Activated CD8-positive, alpha-beta memory T cell treated with anti-CD3 and anti-CD28 coated beads, Interleukin-2, amount 10 ng/mL, durations not matched to agents 7 days and 5 days (primary cell): Measurements from ENCODE around the gene SH3BGRL3. TPM values are rescaled to one million over a fixed set of nuclear protein-coding genes. Genes with fewer than 3 reads are reported as not detected.
A peak's percentile ranks its signal among the peaks of the same experiment; 100 is the strongest.

Source experiments
- ATAC-seq: fragments of 150-1000 bp; cut with Tn5 transposase; one replicate; pipeline ENCODE4 v1.10.0; 2021; ENCODE audit warnings: moderate library complexity
- CTCF ChIA-PET: fragments of 350-600 bp; sonication (Branson Sonifier 250); formaldehyde crosslinking; loops from one replicate; lab custom pipeline; 2021; ENCODE audit warnings: antibody characterized with exemption; lab: Charles Lee
- DNase-seq: peaks from one replicate; pipeline ENCODE4 v3.0.0-alpha.2; 2020
- H3K27ac Mint-ChIP-seq: one replicate; pipeline ENCODE4 v1.8.0; 2021; ENCODE audit warnings: mild to moderate bottlenecking, mixed read lengths
- H3K27me3 Mint-ChIP-seq: one replicate; pipeline ENCODE4 v1.8.0; 2021; ENCODE audit warnings: mixed read lengths
- H3K36me3 Mint-ChIP-seq: one replicate; pipeline ENCODE4 v1.8.0; 2021; ENCODE audit warnings: mild to moderate bottlenecking, mixed read lengths
- H3K4me1 Mint-ChIP-seq: one replicate; pipeline ENCODE4 v1.8.0; 2021; ENCODE audit warnings: mixed read lengths
- H3K4me3 Mint-ChIP-seq: one replicate; pipeline ENCODE4 v1.8.0; 2021; ENCODE audit warnings: mild to moderate bottlenecking, moderate library complexity, mixed read lengths
- H3K9me3 Mint-ChIP-seq: one replicate; pipeline ENCODE4 v1.8.0; 2022; ENCODE audit warnings: low read depth, mixed read lengths
- total RNA-seq, 2 experiments: library from RNA; stranded (reverse); gene quantifications; one replicate each; pipeline ENCODE4 v1.2.3, GENCODE V29; 2021

Gene SH3BGRL3
- total RNA-seq, 2 experiments from 2014 or later, result 562 to 632 TPM

GRCh38 chr1:26263212-26263611 is 16.7 kb upstream of the SH3BGRL3 start:
- H3K27ac Mint-ChIP-seq, result no peak overlapping the region
- peaks cover 74% of the 10 kb centered on the region for H3K36me3 Mint-ChIP-seq
- no peak overlapping the region for H3K4me3 Mint-ChIP-seq
- peaks cover under 1% of the 10 kb centered on the region for H3K9me3 Mint-ChIP-seq
- no peaks in the 10 kb centered on the region for H3K27me3 Mint-ChIP-seq
- H3K4me1 Mint-ChIP-seq, result peaks cover 2% of the 10 kb centered on the region
- CTCF ChIA-PET, result interaction anchor here (1.0 to 4.0 kb wide), 4 partner anchors 12 to 154 kb away, joined by 3 to 21 read pairs (median 4); no protein-coding TSS in a partner anchor
- no peak for DNase-seq
- no peak for ATAC-seq

- CTCF ChIA-PET, result interaction anchor here (1.4 to 4.0 kb wide), 3 partner anchors 10 to 32 kb away, joined by 5 to 21 read pairs (median 6); partner anchors contain the start of gene CEP85
- H3K4me1 Mint-ChIP-seq, result peaks cover 2% of the 10 kb centered on the region
- DNase-seq (no peak), ATAC-seq (no peak)
- H3K9me3 Mint-ChIP-seq, result peaks cover 8% of the 10 kb centered on the region
- H3K36me3 Mint-ChIP-seq, result peaks cover 78% of the 10 kb centered on the region
- no peaks in the 10 kb centered on the region for H3K27me3 Mint-ChIP-seq
- H3K4me3 Mint-ChIP-seq, result no peak overlapping the region
- no peak overlapping the region for H3K27ac Mint-ChIP-seq
Observed at GRCh38 chr1:26265405-26265804, 14.5 kb upstream of the SH3BGRL3 start.

GRCh38 chr1:26268290-26269197 is 11.3 kb upstream of the SH3BGRL3 start:
- ATAC-seq, result no peak
- H3K4me3 Mint-ChIP-seq, result no peak overlapping the region
- CTCF ChIA-PET, result interaction anchor here (0.6 to 1.1 kb wide), 6 partner anchors 12 to 148 kb away, joined by 3 to 4 read pairs (median 3); partner anchors contain the start of gene CEP85
- peaks cover 8% of the 10 kb centered on the region for H3K9me3 Mint-ChIP-seq
- H3K27ac Mint-ChIP-seq, result no peak overlapping the region
- DNase-seq, result no peak
- peaks cover 76% of the 10 kb centered on the region for H3K36me3 Mint-ChIP-seq
- peaks cover 2% of the 10 kb centered on the region for H3K4me1 Mint-ChIP-seq
- no peaks in the 10 kb centered on the region for H3K27me3 Mint-ChIP-seq

GRCh38 chr1:26269198-26269550 is 10.7 kb upstream of the SH3BGRL3 start:
- peaks cover 8% of the 10 kb centered on the region for H3K9me3 Mint-ChIP-seq
- H3K27me3 Mint-ChIP-seq, result no peaks in the 10 kb centered on the region
- peaks cover 71% of the 10 kb centered on the region for H3K36me3 Mint-ChIP-seq
- ATAC-seq, result no peak
- no peak overlapping the region for H3K27ac Mint-ChIP-seq
- no peak overlapping the region for H3K4me3 Mint-ChIP-seq
- CTCF ChIA-PET, result interaction anchor here (1.0 to 1.2 kb wide), 5 partner anchors 10 to 95 kb away, joined by 3 to 4 read pairs (median 3); no protein-coding TSS in a partner anchor
- DNase-seq, result no peak
- H3K4me1 Mint-ChIP-seq, result peaks cover 4% of the 10 kb centered on the region

- ATAC-seq, result no peak
- peaks cover 53% of the 10 kb centered on the region for H3K4me1 Mint-ChIP-seq
- peaks cover 54% of the 10 kb centered on the region for H3K36me3 Mint-ChIP-seq
Observed at GRCh38 chr1:26274801-26275425, 5.0 kb upstream of the SH3BGRL3 start.

GRCh38 chr1:26275580-26276431 is 4.1 kb upstream of the SH3BGRL3 start:
- peaks cover 52% of the 10 kb centered on the region for H3K36me3 Mint-ChIP-seq
- peak overlapping the region; percentile 94 for H3K27ac Mint-ChIP-seq
- no peaks in the 10 kb centered on the region for H3K9me3 Mint-ChIP-seq
- CTCF ChIA-PET, result interaction anchor here (0.7 to 21.9 kb wide), 36 partner anchors 11 to 196 kb away, joined by 3 to 1010 read pairs (median 5); partner anchors contain the start of genes C1orf232, CD52, CEP85 and DHDDS
- ATAC-seq (peak; percentile 66), DNase-seq (peak; percentile 84)
- H3K27me3 Mint-ChIP-seq, result no peaks in the 10 kb centered on the region
- peaks cover 53% of the 10 kb centered on the region for H3K4me1 Mint-ChIP-seq
- peak overlapping the region; percentile 39 for H3K4me3 Mint-ChIP-seq

More at GRCh38 chr1:26274801-26275425, 5.0 kb upstream of the SH3BGRL3 start:
- Mint-ChIP-seq H3K9me3 (no peaks in the 10 kb centered on the region), H3K27me3 (no peaks in the 10 kb centered on the region), H3K4me3 (no peak overlapping the region), H3K27ac (peak overlapping the region; percentile 62)
- no peak for DNase-seq
- CTCF ChIA-PET, result interaction anchor here (0.7 to 21.9 kb wide), 30 partner anchors 10 to 197 kb away, joined by 3 to 1010 read pairs (median 5); partner anchors contain the start of genes C1orf232, CD52, CEP85 and DHDDS

- Mint-ChIP-seq H3K27ac (peak overlapping the region; percentile 94), H3K36me3 (peaks cover 54% of the 10 kb centered on the region), H3K4me1 (peaks cover 58% of the 10 kb centered on the region), H3K4me3 (peak overlapping the region; percentile 39), H3K9me3 (no peaks in the 10 kb centered on the region), H3K27me3 (no peaks in the 10 kb centered on the region)
- CTCF ChIA-PET, result interaction anchor here (0.7 to 21.9 kb wide), 29 partner anchors 11 to 156 kb away, joined by 3 to 1010 read pairs (median 5); partner anchors contain the start of genes C1orf232, CD52, CEP85 and DHDDS
- DNase-seq (no peak), ATAC-seq (no peak)
Observed at GRCh38 chr1:26276432-26276838, 3.5 kb upstream of the SH3BGRL3 start.

GRCh38 chr1:26277261-26277661 is 2.6 kb upstream of the SH3BGRL3 start:
- H3K4me3 Mint-ChIP-seq, result no peak overlapping the region

GRCh38 chr1:26277719-26278118 is 2.2 kb upstream of the SH3BGRL3 start:
- DNase-seq, result no peak
- peaks cover 59% of the 10 kb centered on the region for H3K36me3 Mint-ChIP-seq
- CTCF ChIA-PET, result interaction anchor here (0.8 to 21.9 kb wide), 13 partner anchors 10 to 139 kb away, joined by 3 to 1010 read pairs (median 8); partner anchors contain the start of genes CD52, CEP85, UBXN11 and ZNF593
- H3K4me3 Mint-ChIP-seq, result no peak overlapping the region
- H3K4me1 Mint-ChIP-seq, result peaks cover 71% of the 10 kb centered on the region
- no peaks in the 10 kb centered on the region for H3K9me3 Mint-ChIP-seq
- ATAC-seq, result no peak
- H3K27ac Mint-ChIP-seq, result peak overlapping the region; percentile 86
- no peaks in the 10 kb centered on the region for H3K27me3 Mint-ChIP-seq

More at GRCh38 chr1:26277261-26277661, 2.6 kb upstream of the SH3BGRL3 start:
- Mint-ChIP-seq H3K27me3 (no peaks in the 10 kb centered on the region), H3K36me3 (peaks cover 56% of the 10 kb centered on the region), H3K27ac (peak overlapping the region; percentile 94), H3K4me1 (peaks cover 67% of the 10 kb centered on the region), H3K9me3 (no peaks in the 10 kb centered on the region)
- ATAC-seq (no peak), DNase-seq (no peak)
- CTCF ChIA-PET, result interaction anchor here (0.8 to 21.9 kb wide), 16 partner anchors 10 to 139 kb away, joined by 3 to 1010 read pairs (median 8); partner anchors contain the start of genes CD52, CEP85, UBXN11 and ZNF593

GRCh38 chr1:26278303-26278702 is 1.6 kb upstream of the SH3BGRL3 start:
- H3K27me3 Mint-ChIP-seq, result no peaks in the 10 kb centered on the region
- H3K36me3 Mint-ChIP-seq, result peaks cover 60% of the 10 kb centered on the region
- H3K4me3 Mint-ChIP-seq, result no peak overlapping the region
- DNase-seq, result no peak
- H3K9me3 Mint-ChIP-seq, result no peaks in the 10 kb centered on the region
- peaks cover 77% of the 10 kb centered on the region for H3K4me1 Mint-ChIP-seq
- ATAC-seq, result no peak
- CTCF ChIA-PET, result interaction anchor here (1.1 to 21.9 kb wide), 8 partner anchors 9 to 138 kb away, joined by 3 to 1010 read pairs (median 24); partner anchors contain the start of genes CD52, CEP85, UBXN11 and ZNF593
- peak overlapping the region; percentile 86 for H3K27ac Mint-ChIP-seq

- Mint-ChIP-seq H3K4me1 (peaks cover 83% of the 10 kb centered on the region), H3K27ac (peak overlapping the region; percentile 86), H3K4me3 (peak overlapping the region; percentile 89), H3K36me3 (peaks cover 64% of the 10 kb centered on the region), H3K9me3 (no peaks in the 10 kb centered on the region), H3K27me3 (no peaks in the 10 kb centered on the region)
- ATAC-seq (no peak), DNase-seq (peak; percentile 62)
- CTCF ChIA-PET, result interaction anchor here (0.9 to 21.9 kb wide), 11 partner anchors 9 to 138 kb away, joined by 3 to 1010 read pairs (median 4); partner anchors contain the start of genes C1orf232, CD52, CEP85 and UBXN11
Observed at GRCh38 chr1:26278724-26279455, 996 bp upstream of the SH3BGRL3 start.
